Measurements from ENCODE around the gene MRPL54. TPM values are rescaled to one million over a fixed set of nuclear protein-coding genes. Genes with fewer than 3 reads are reported as not detected.

Gene MRPL54
- total RNA-seq, 1 donor: 38.8 TPM

GRCh38 chr19:3774621-3775373, 12.3 kb downstream of the MRPL54 start:
- no peak overlapping the region for H3K4me3 ChIP-seq (ENCODE audit: low read depth, low read length)
- no peak for TF ChIP-seq CTCF (IDR thresholded peaks at IDR 0.05; ENCODE audit: insufficient read depth, low read length)
- no peak for DNase-seq (ENCODE audit: low read depth)

GRCh38 chr19:3775374-3775711, 12.9 kb downstream of the MRPL54 start:
- H3K4me3 ChIP-seq (ENCODE audit: low read depth, low read length): no peak overlapping the region
- TF ChIP-seq CTCF (IDR thresholded peaks at IDR 0.05; ENCODE audit: insufficient read depth, low read length): no peak
- no peak for DNase-seq (ENCODE audit: low read depth)

- no peak for TF ChIP-seq CTCF (IDR thresholded peaks at IDR 0.05; ENCODE audit: insufficient read depth, low read length)
- DNase-seq (ENCODE audit: low read depth): no peak
- no peak overlapping the region for H3K4me3 ChIP-seq (ENCODE audit: low read depth, low read length)
These were observed 13.3 kb downstream of the MRPL54 start for GRCh38 chr19:3775831-3776230.

- H3K4me3 ChIP-seq (ENCODE audit: low read depth, low read length): no peak overlapping the region
- no peak for TF ChIP-seq CTCF (IDR thresholded peaks at IDR 0.05; ENCODE audit: insufficient read depth, low read length)
- DNase-seq (ENCODE audit: low read depth): no peak
These were observed 14.1 kb downstream of the MRPL54 start for GRCh38 chr19:3776479-3777040.

GRCh38 chr19:3778104-3778867, 15.8 kb downstream of the MRPL54 start:
- DNase-seq (ENCODE audit: low read depth): no peak
- TF ChIP-seq CTCF (IDR thresholded peaks at IDR 0.05; ENCODE audit: insufficient read depth, low read length): no peak
- H3K4me3 ChIP-seq (ENCODE audit: low read depth, low read length): no peak overlapping the region

- TF ChIP-seq CTCF (IDR thresholded peaks at IDR 0.05; ENCODE audit: insufficient read depth, low read length): no peak
- DNase-seq (ENCODE audit: low read depth): no peak
- H3K4me3 ChIP-seq (ENCODE audit: low read depth, low read length): no peak overlapping the region
These were observed 16.6 kb downstream of the MRPL54 start for GRCh38 chr19:3778899-3779723.
